HepG2 (cell line): ENCODE measurements around the gene CFAP54. TPM values are rescaled to one million over a fixed set of nuclear protein-coding genes. Genes with fewer than 3 reads are reported as not detected.

Experiments used
- ATAC-seq: fragments of 200-7000 bp; cut with Tn5 transposase; 3 replicates; pipeline ENCODE4 v1.9.1; 2020; ENCODE audit warnings: mild to moderate bottlenecking, moderate library complexity
- BruUV-seq: library from RNA; stranded (reverse); fragments of 400-500 nt; replicated peaks from 2 replicates; lab custom pipeline; 2021; lab: Mats Ljungman, UMichigan
- CTCF ChIA-PET: fragments of 300-600 bp; formaldehyde crosslinking; extraction: SDS; loops from one replicate; lab custom pipeline; 2021; ENCODE audit warnings: low total read pairs, inconsistent platforms, low intra/inter-chr PET ratio; lab: Yijun Ruan, JAX
- POLR2A ChIA-PET: fragments of 350-600 bp; sonication (Branson Sonifier 250); formaldehyde crosslinking; loops from one replicate; lab custom pipeline; 2020; ENCODE audit warnings: antibody characterized with exemption, inconsistent platforms; lab: Yijun Ruan, JAX
- DNase-seq: peaks from one replicate; pipeline ENCODE4 v3.0.0-alpha.2; 2015; ENCODE audit warnings: low spot score
- FAIRE-seq: peaks from 3 replicates; lab custom pipeline; 2011; peaks lifted over from hg19 to GRCh38; lab: Jason Lieb, UNC
- H2AFZ ChIP-seq: one replicate; pipeline ENCODE4 v1.6.1; 2011; ENCODE audit warnings: low read length, inconsistent platforms
- H3K27ac ChIP-seq: fragments of 300-600 bp; 3 replicates; pipeline ENCODE4 v1.8.0; 2011; ENCODE audit warnings: mixed run types, mild to moderate bottlenecking, mixed read lengths, low read length, inconsistent platforms; ENCODE audit not compliant: insufficient read depth; ENCODE audit errors: extremely low read length
- H3K27me3 ChIP-seq, 2 experiments: fragments of 200-600 bp in 1 of 2; 2 replicates in 1 of 2; 3 replicates in 1 of 2; pipeline versions ENCODE4 v1.6.0 to v1.8.0; 2011; ENCODE audit warnings: low read length in 2 of 2, mild to moderate bottlenecking in 2 of 2, moderate library complexity in 2 of 2, inconsistent platforms in 1 of 2; ENCODE audit not compliant: insufficient read depth in 2 of 2, control insufficient read depth in 1 of 2
- H3K36me3 ChIP-seq, 2 experiments: fragments of 200-600 bp in 1 of 2; replicated peaks in 1 of 2; 2 replicates in 1 of 2; 3 replicates in 1 of 2; pipeline versions ENCODE4 v1.5.1 to v1.8.0; 2011; ENCODE audit warnings: low read length in 2 of 2, inconsistent platforms in 1 of 2; ENCODE audit not compliant: insufficient read depth in 2 of 2, control insufficient read depth in 1 of 2
- H3K4me1 ChIP-seq: 2 replicates; pipeline ENCODE4 v1.5.1; 2012; ENCODE audit warnings: low read length, inconsistent platforms; ENCODE audit not compliant: insufficient read depth
- H3K4me2 ChIP-seq: 2 replicates; pipeline ENCODE4 v1.6.0; 2011; ENCODE audit warnings: low read depth, low read length, inconsistent platforms
- H3K4me3 ChIP-seq, 3 experiments: fragments of 200-600 bp in 1 of 3; sonication (generic), shearing (Covaris generic) in 1 of 3; replicated peaks in 1 of 3; 2 replicates each; pipeline ENCODE4 v1.5.1; 2011 to 2016; ENCODE audit warnings: low read length in 3 of 3, inconsistent platforms in 2 of 3, low read depth in 2 of 3, mild to moderate bottlenecking in 2 of 3, control low read depth in 1 of 3, mixed read lengths in 1 of 3; ENCODE audit not compliant: insufficient read depth in 1 of 3
- H3K79me2 ChIP-seq: one replicate; pipeline ENCODE4 v1.6.1; 2011; ENCODE audit warnings: low read length, inconsistent platforms; ENCODE audit not compliant: insufficient read depth
- H3K9ac ChIP-seq: 2 replicates; pipeline ENCODE4 v1.6.0; 2011; ENCODE audit warnings: mild to moderate bottlenecking, low read depth, low read length, inconsistent platforms; ENCODE audit not compliant: insufficient read depth
- H3K9me3 ChIP-seq: 2 replicates; pipeline ENCODE4 v1.5.1; 2012; ENCODE audit warnings: mild to moderate bottlenecking, low read length
- H4K20me1 ChIP-seq: 2 replicates; pipeline ENCODE4 v1.6.0; 2011; ENCODE audit warnings: inconsistent platforms, mild to moderate bottlenecking, low read length, moderate library complexity; ENCODE audit not compliant: insufficient read depth
- ASH2L ChIP-seq: fragments of 300-600, 200-600 bp; sonication (generic); IDR thresholded peaks from 2 replicates; pipeline ENCODE4 v1.7.0; 2017; ENCODE audit warnings: low read depth, mild to moderate bottlenecking, moderate library complexity, mixed read lengths, low read length; ENCODE audit not compliant: insufficient read length
- ATF2 ChIP-seq: sonication (generic); formaldehyde crosslinking; IDR thresholded peaks from 2 replicates; pipeline ENCODE4 v1.4.0; 2020; ENCODE audit warnings: missing genetic modification reagents
- ATF4 ChIP-seq, 2 experiments: fragments of 450-650 bp in 1 of 2; sonication (generic) in 1 of 2; formaldehyde crosslinking; IDR thresholded peaks; 2 replicates each; pipeline versions ENCODE4 v1.5.0 to v1.8.0; 2020 to 2022; ENCODE audit warnings: mild to moderate bottlenecking in 1 of 2, missing genetic modification reagents in 1 of 2
- FOXK2 ChIP-seq: fragments of 450-650 bp; IDR thresholded peaks from 2 replicates; pipeline ENCODE4 v1.6.1; 2016
- MED13 ChIP-seq: sonication (generic); formaldehyde crosslinking; IDR thresholded peaks from 2 replicates; pipeline ENCODE4 v1.5.0; 2020; ENCODE audit warnings: missing genetic modification reagents
- NFYC ChIP-seq: IDR thresholded peaks from 2 replicates; pipeline ENCODE4 v1.6.1; 2016; ENCODE audit warnings: missing genetic modification reagents, missing compliant biosample characterization
- SIN3B ChIP-seq: fragments of 150-350 bp; IDR thresholded peaks from 2 replicates; pipeline ENCODE4 v1.6.1; 2014; ENCODE audit warnings: low read length
- ZFP62 ChIP-seq: sonication (generic); formaldehyde crosslinking; IDR thresholded peaks from 2 replicates; pipeline ENCODE4 v1.4.0; 2020; ENCODE audit warnings: missing genetic modification reagents
- ZNF234 ChIP-seq: sonication (generic); formaldehyde crosslinking; conservative IDR thresholded peaks from 2 replicates; pipeline ENCODE4 v1.5.1; 2020; ENCODE audit warnings: mild to moderate bottlenecking, missing genetic modification reagents
- ZNF235 ChIP-seq: sonication (generic); formaldehyde crosslinking; IDR thresholded peaks from 2 replicates; pipeline ENCODE4 v1.8.1; 2023; ENCODE audit warnings: mild to moderate bottlenecking, missing genetic modification reagents, borderline replicate concordance
- ZNF383 ChIP-seq: sonication (generic); formaldehyde crosslinking; IDR thresholded peaks from 2 replicates; pipeline ENCODE4 v1.4.0; 2020; ENCODE audit warnings: missing genetic modification reagents, mild to moderate bottlenecking, borderline replicate concordance
- ZNF513 ChIP-seq: sonication (generic); formaldehyde crosslinking; conservative IDR thresholded peaks from 2 replicates; pipeline ENCODE4 v1.5.0; 2020; ENCODE audit warnings: missing genetic modification reagents
- ZNF546 ChIP-seq: sonication (generic); formaldehyde crosslinking; conservative IDR thresholded peaks from 2 replicates; pipeline ENCODE4 v1.8.1; 2023; ENCODE audit warnings: mild to moderate bottlenecking, missing genetic modification reagents
- ZSCAN25 ChIP-seq: sonication (generic); formaldehyde crosslinking; IDR thresholded peaks from 2 replicates; pipeline ENCODE4 v1.8.0; 2022; ENCODE audit warnings: mild to moderate bottlenecking, missing genetic modification reagents
- WGBS: methylation state at CpG from one replicate; pipeline ENCODE4 v1.1.6; 2017; ENCODE audit warnings: low lambda C conversion rate; 5-methylcytosine and 5-hydroxymethylcytosine counted together
- in situ Hi-C: cut with HindIII; loops from 2 replicates; pipeline ENCODE4 v1.10.0; 2017; ENCODE audit warnings: low pct_unique_long_range_greater_than_20kb; ENCODE audit not compliant: extremely low pct_ligation_motif_present
- intact Hi-C: fragments of 100-400 bp; cut with micrococcal nuclease; formaldehyde crosslinking; loops from one replicate; pipeline ENCODE4 v1.10.0; 2022; ENCODE audit not compliant: unreplicated experiment
- polyA plus RNA-seq, 8 experiments: library from polyadenylated mRNA; depleted of rRNA in 3 of 8; stranded (reverse) in 7 of 8; unstranded in 1 of 8; fragments of >200 nt; fragmentation: Illumina TruSeq in 4 of 8; extraction: Trizol in 4 of 8; gene quantifications; 2 replicates each; pipeline versions ENCODE4 v1.2.1 to v1.2.3, GENCODE V29; 2011 to 2016; ENCODE audit warnings: low read depth in 4 of 8, missing spikeins in 1 of 8, mixed read lengths in 1 of 8; ENCODE audit not compliant: insufficient read depth in 1 of 8
- total RNA-seq, 5 experiments: library from RNA; depleted of rRNA; stranded (reverse); fragments of >200 nt; fragmentation: Illumina TruSeq; extraction: Trizol; gene quantifications; 2 replicates each; pipeline ENCODE4 v1.2.3, GENCODE V29; 2016; ENCODE audit warnings: low read depth in 1 of 5
- TF ChIP-seq, protein P1 (sequence below): sonication (generic); formaldehyde crosslinking; IDR thresholded peaks from 2 replicates; pipeline ENCODE4 v1.8.0; 2022; ENCODE audit warnings: mild to moderate bottlenecking, missing genetic modification reagents
- TF ChIP-seq, protein P2 (sequence below): sonication (generic); formaldehyde crosslinking; IDR thresholded peaks from 2 replicates; pipeline ENCODE4 v1.4.0; 2020; ENCODE audit warnings: missing genetic modification reagents, borderline replicate concordance

CFAP54 gene
- total and polyA plus RNA-seq, 2 of the 13 experiments (the other 11 are each of a cell fraction or from before 2014, with no cell fraction given) = not detected

- CTCF ChIA-PET = no interaction called here
- no peak overlapping the region for H3K4me3 ChIP-seq
- no peaks in the 10 kb centered on the region for H3K4me1 ChIP-seq
- TF ChIP-seq ZNF383 (CRISPR knock-in tag) = no peak
- no peak for TF ChIP-seq SIN3B
- no peak for TF ChIP-seq ZSCAN25
- TF ChIP-seq ZNF546 = no peak
- no peak for TF ChIP-seq ATF4 (CRISPR knock-in tag; IDR thresholded peaks at IDR 0.05)
- no peak for TF ChIP-seq ZNF234
- TF ChIP-seq ASH2L = no peak
- TF ChIP-seq FOXK2 = no peak
- TF ChIP-seq ATF2 (CRISPR knock-in tag) = no peak
- no peak for TF ChIP-seq ZNF235 (CRISPR knock-in tag)
- TF ChIP-seq, protein P1, sequence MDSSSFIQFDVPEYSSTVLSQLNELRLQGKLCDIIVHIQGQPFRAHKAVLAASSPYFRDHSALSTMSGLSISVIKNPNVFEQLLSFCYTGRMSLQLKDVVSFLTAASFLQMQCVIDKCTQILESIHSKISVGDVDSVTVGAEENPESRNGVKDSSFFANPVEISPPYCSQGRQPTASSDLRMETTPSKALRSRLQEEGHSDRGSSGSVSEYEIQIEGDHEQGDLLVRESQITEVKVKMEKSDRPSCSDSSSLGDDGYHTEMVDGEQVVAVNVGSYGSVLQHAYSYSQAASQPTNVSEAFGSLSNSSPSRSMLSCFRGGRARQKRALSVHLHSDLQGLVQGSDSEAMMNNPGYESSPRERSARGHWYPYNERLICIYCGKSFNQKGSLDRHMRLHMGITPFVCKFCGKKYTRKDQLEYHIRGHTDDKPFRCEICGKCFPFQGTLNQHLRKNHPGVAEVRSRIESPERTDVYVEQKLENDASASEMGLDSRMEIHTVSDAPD = no peak
- no peak for TF ChIP-seq MED13 (CRISPR knock-in tag)
- TF ChIP-seq, protein P2, sequence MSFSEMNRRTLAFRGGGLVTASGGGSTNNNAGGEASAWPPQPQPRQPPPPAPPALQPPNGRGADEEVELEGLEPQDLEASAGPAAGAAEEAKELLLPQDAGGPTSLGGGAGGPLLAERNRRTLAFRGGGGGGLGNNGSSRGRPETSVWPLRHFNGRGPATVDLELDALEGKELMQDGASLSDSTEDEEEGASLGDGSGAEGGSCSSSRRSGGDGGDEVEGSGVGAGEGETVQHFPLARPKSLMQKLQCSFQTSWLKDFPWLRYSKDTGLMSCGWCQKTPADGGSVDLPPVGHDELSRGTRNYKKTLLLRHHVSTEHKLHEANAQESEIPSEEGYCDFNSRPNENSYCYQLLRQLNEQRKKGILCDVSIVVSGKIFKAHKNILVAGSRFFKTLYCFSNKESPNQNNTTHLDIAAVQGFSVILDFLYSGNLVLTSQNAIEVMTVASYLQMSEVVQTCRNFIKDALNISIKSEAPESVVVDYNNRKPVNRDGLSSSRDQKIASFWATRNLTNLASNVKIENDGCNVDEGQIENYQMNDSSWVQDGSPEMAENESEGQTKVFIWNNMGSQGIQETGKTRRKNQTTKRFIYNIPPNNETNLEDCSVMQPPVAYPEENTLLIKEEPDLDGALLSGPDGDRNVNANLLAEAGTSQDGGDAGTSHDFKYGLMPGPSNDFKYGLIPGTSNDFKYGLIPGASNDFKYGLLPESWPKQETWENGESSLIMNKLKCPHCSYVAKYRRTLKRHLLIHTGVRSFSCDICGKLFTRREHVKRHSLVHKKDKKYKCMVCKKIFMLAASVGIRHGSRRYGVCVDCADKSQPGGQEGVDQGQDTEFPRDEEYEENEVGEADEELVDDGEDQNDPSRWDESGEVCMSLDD (CRISPR knock-in tag) = no peak
- no peak for TF ChIP-seq ZFP62 (CRISPR knock-in tag)
- TF ChIP-seq NFYC (CRISPR knock-in tag) = no peak
- TF ChIP-seq ZNF513 (CRISPR knock-in tag) = no peak
- POLR2A ChIA-PET = no interaction called here
- no peak overlapping the region for H3K4me2 ChIP-seq
- no peak overlapping the region for H2AFZ ChIP-seq
- DNase-seq (no peak), FAIRE-seq (no peak), ATAC-seq (no peak)
- in situ Hi-C loops (no loop called here), intact Hi-C loops (loop anchor here (10.0 kb wide), 1 partner anchor 1394 kb away; no protein-coding TSS in a partner anchor)
- no peaks in the 10 kb centered on the region for H4K20me1 ChIP-seq
- no peaks in the 10 kb centered on the region for H3K27me3 ChIP-seq
- 0% methylated on average over 4 of the region's 4 CpGs for WGBS
- BruUV-seq = no TSS peak
- H3K36me3 ChIP-seq = no peaks in the 10 kb centered on the region
- H3K27ac ChIP-seq = no peak overlapping the region
- H3K9ac ChIP-seq = no peak overlapping the region
- H3K9me3 ChIP-seq = no peaks in the 10 kb centered on the region
- H3K79me2 ChIP-seq = no peaks in the 10 kb centered on the region
Measured at GRCh38 chr12:96571101-96571862, 81.9 kb downstream of the CFAP54 start.
